UCSD-AML1 (cell line): ENCODE measurements around the gene UNC50.
"Not testable (repeated sequence)": the region's sequence is repeated elsewhere in the genome, so short reads cannot be mapped to it uniquely, and the experiment has no call there.

Source experiments
- DNase-seq: peaks from one replicate; lab custom pipeline; 2025; ENCODE audit not compliant: unreplicated experiment; lab: John Stamatoyannopoulos, UW

Gene UNC50

GRCh38 chr2:98608962-98609604, 694 bp downstream of the UNC50 start:
- peak; percentile 40 for DNase-seq

- no peak for DNase-seq
Measured at GRCh38 chr2:98614024-98614739, 5.8 kb downstream of the UNC50 start.

- DNase-seq: no peak
Measured at GRCh38 chr2:98615481-98615880, 7.1 kb downstream of the UNC50 start.

- no peak for DNase-seq
Measured at GRCh38 chr2:98617149-98617548, 8.8 kb downstream of the UNC50 start.

GRCh38 chr2:98623657-98624056, 15.3 kb downstream of the UNC50 start:
- DNase-seq: no peak

- DNase-seq: no peak
Measured at GRCh38 chr2:98632351-98632750, 24.0 kb downstream of the UNC50 start.

- no peak for DNase-seq
Measured at GRCh38 chr2:98634406-98635092, 26.2 kb downstream of the UNC50 start.

- no peak for DNase-seq
Measured at GRCh38 chr2:98637401-98638147, 29.2 kb downstream of the UNC50 start.

- DNase-seq: no peak
Measured at GRCh38 chr2:98643496-98644100, 35.2 kb downstream of the UNC50 start.

- no peak for DNase-seq
Measured at GRCh38 chr2:98647636-98648035, 39.2 kb downstream of the UNC50 start.

- DNase-seq: no peak
Measured at GRCh38 chr2:98648451-98648850, 40.1 kb downstream of the UNC50 start.

- DNase-seq: peak; percentile 67
Measured at GRCh38 chr2:98649135-98649991, 41.0 kb downstream of the UNC50 start.

- no peak for DNase-seq
Measured at GRCh38 chr2:98649992-98650375, 41.6 kb downstream of the UNC50 start.

- no peak for DNase-seq
Measured at GRCh38 chr2:98650998-98651397, 42.6 kb downstream of the UNC50 start.

GRCh38 chr2:98654699-98655495, 46.5 kb downstream of the UNC50 start:
- no peak for DNase-seq

- no peak for DNase-seq
Measured at GRCh38 chr2:98656800-98657199, 48.4 kb downstream of the UNC50 start.

- DNase-seq: no peak
Measured at GRCh38 chr2:98658816-98659490, 50.6 kb downstream of the UNC50 start.

- DNase-seq: not testable (repeated sequence)
Measured at GRCh38 chr2:98659491-98659840, 51.1 kb downstream of the UNC50 start.
